PC-9 (cell line): ENCODE results near the gene MSI2. TPM values are rescaled to one million over a fixed set of nuclear protein-coding genes. Genes with fewer than 3 reads are reported as not detected.

Experiments
- BruUV-seq: library from RNA; stranded (reverse); fragments of 400-500 nt; replicated peaks from 2 replicates; lab custom pipeline; 2021; lab: Mats Ljungman, UMichigan
- CTCF ChIA-PET: fragments of 300-600 bp; sonication (Branson Sonifier 250); formaldehyde crosslinking; loops from one replicate; lab custom pipeline; 2022; ENCODE audit warnings: antibody characterized with exemption; lab: Charles Lee
- POLR2A ChIA-PET: fragments of 300-600 bp; sonication (Branson Sonifier 250); formaldehyde crosslinking; loops from one replicate; lab custom pipeline; 2022; ENCODE audit warnings: antibody characterized with exemption; ENCODE audit not compliant: unreplicated experiment; lab: Charles Lee
- DNase-seq, 2 experiments: peaks; one replicate each; pipeline versions ENCODE4 v3.0.0 to v3.0.0-alpha.2; 2015 to 2022; ENCODE audit warnings: mixed read lengths in 1 of 2
- H2AFZ ChIP-seq: fragments of 200-600 bp; sonication (generic); 2 replicates; pipeline ENCODE4 v1.8.1; 2017; ENCODE audit warnings: antibody characterized with exemption
- H3F3A ChIP-seq: fragments of 200-600 bp; sonication (generic); 2 replicates; pipeline ENCODE4 v1.8.1; 2017; ENCODE audit warnings: antibody characterized with exemption, mild to moderate bottlenecking, low read depth; ENCODE audit not compliant: insufficient read depth
- H3K27ac ChIP-seq: fragments of 200-600 bp; sonication (generic); 2 replicates; pipeline ENCODE4 v1.6.1; 2016; ENCODE audit warnings: mixed run types
- H3K27me3 ChIP-seq: fragments of 200-600 bp; sonication (generic); 2 replicates; pipeline ENCODE4 v1.6.1; 2016; ENCODE audit warnings: low read depth, mixed run types; ENCODE audit not compliant: insufficient read depth
- H3K36me3 ChIP-seq: fragments of 200-600 bp; sonication (generic); 2 replicates; pipeline ENCODE4 v1.6.1; 2016; ENCODE audit warnings: low read depth, mixed run types
- H3K4me1 ChIP-seq: fragments of 200-600 bp; sonication (generic); replicated peaks from 2 replicates; pipeline ENCODE4 v1.6.1; 2016; ENCODE audit warnings: mixed run types; ENCODE audit not compliant: insufficient read depth
- H3K4me2 ChIP-seq: fragments of 200-600 bp; sonication (generic); 2 replicates; pipeline ENCODE4 v1.6.1; 2017; ENCODE audit warnings: mixed run types
- H3K4me3 ChIP-seq: fragments of 200-600 bp; sonication (generic); 2 replicates; pipeline ENCODE4 v1.6.1; 2016; ENCODE audit warnings: mixed run types
- H3K79me2 ChIP-seq: fragments of 200-600 bp; sonication (generic); 2 replicates; pipeline ENCODE4 v1.6.1; 2017; ENCODE audit warnings: low read depth, mixed run types
- H3K9me2 ChIP-seq: fragments of 200-600 bp; sonication (generic); 2 replicates; pipeline ENCODE4 v1.8.1; 2017; ENCODE audit warnings: mild to moderate bottlenecking; ENCODE audit not compliant: insufficient read depth
- H3K9me3 ChIP-seq: fragments of 200-600 bp; sonication (generic); 2 replicates; pipeline ENCODE4 v1.8.1; 2016; ENCODE audit warnings: low read depth; ENCODE audit not compliant: insufficient read depth
- H4K20me1 ChIP-seq: fragments of 200-600 bp; sonication (generic); 2 replicates; pipeline ENCODE4 v1.8.1; 2017; ENCODE audit not compliant: insufficient read depth
- CTCF ChIP-seq: fragments of 200-600 bp; sonication (generic); conservative IDR thresholded peaks from 2 replicates; pipeline ENCODE4 v1.6.1; 2017; ENCODE audit warnings: mixed run types, antibody characterized with exemption, mild to moderate bottlenecking, moderate library complexity
- EZH2 ChIP-seq: fragments of 200-600 bp; sonication (generic); IDR thresholded peaks from 2 replicates; pipeline ENCODE4 v1.8.0; 2017; ENCODE audit warnings: antibody characterized with exemption, low read depth
- intact Hi-C: fragments of 100-400 bp; cut with micrococcal nuclease; formaldehyde crosslinking; loops from one replicate; pipeline ENCODE4 v1.10.0; 2022; ENCODE audit not compliant: unreplicated experiment
- total RNA-seq: library from RNA; stranded (reverse); gene quantifications from 2 replicates; pipeline ENCODE4 v1.2.3, GENCODE V29; 2021

MSI2 gene
- total RNA-seq, 1 experiment from 2014 or later = 15.7 TPM

- TF ChIP-seq EZH2 (no peak), CTCF (no peak)
- Histone ChIP-seq H3K27ac (no peak overlapping the region), H3K36me3 (no peaks in the 10 kb centered on the region), H2AFZ (no peak overlapping the region), H3K9me3 (no peaks in the 10 kb centered on the region), H3K4me2 (no peak overlapping the region), H4K20me1 (no peaks in the 10 kb centered on the region), H3K9me2 (no peaks in the 10 kb centered on the region), H3F3A (peaks cover 30% of the 10 kb centered on the region), H3K27me3 (0 out of 2 replicates have a peak, but pooled peaks cover 11% of the 10 kb centered on the region), H3K4me1 (peaks cover 33% of the 10 kb centered on the region), H3K4me3 (no peak overlapping the region), H3K79me2 (no peaks in the 10 kb centered on the region)
- ChIA-PET CTCF (no interaction called here), POLR2A (no interaction called here)
- intact Hi-C loops = no loop called here
- BruUV-seq = no TSS peak
- no peak for DNase-seq
Measured at GRCh38 chr17:57410169-57410568, 153.8 kb downstream of the MSI2 start.

- Histone ChIP-seq H3K4me3 (no peak overlapping the region), H3K79me2 (no peaks in the 10 kb centered on the region), H3K36me3 (no peaks in the 10 kb centered on the region), H3K27ac (no peak overlapping the region), H3K4me1 (peaks cover 16% of the 10 kb centered on the region), H3K27me3 (no peaks in the 10 kb centered on the region), H3F3A (peaks cover 14% of the 10 kb centered on the region), H3K9me2 (no peaks in the 10 kb centered on the region), H2AFZ (no peak overlapping the region), H4K20me1 (no peaks in the 10 kb centered on the region), H3K4me2 (no peak overlapping the region), H3K9me3 (no peaks in the 10 kb centered on the region)
- TF ChIP-seq EZH2 = no peak
- TF ChIP-seq CTCF = no peak
- CTCF ChIA-PET = no interaction called here
- POLR2A ChIA-PET = interaction anchor here (0.5 kb wide), 1 partner anchor 595 kb away, joined by 3 read pairs; no protein-coding TSS in a partner anchor
- BruUV-seq = no TSS peak
- DNase-seq = no peak
- intact Hi-C loops = no loop called here
Measured at GRCh38 chr17:57412520-57413096, 156.3 kb downstream of the MSI2 start.

GRCh38 chr17:57413848-57414651 is 157.7 kb downstream of the MSI2 start:
- CTCF ChIA-PET = no interaction called here
- no peaks in the 10 kb centered on the region for H3K9me2 ChIP-seq
- POLR2A ChIA-PET = no interaction called here
- BruUV-seq = no TSS peak
- H2AFZ ChIP-seq = no peak overlapping the region
- no peak overlapping the region for H3K4me3 ChIP-seq
- no peak overlapping the region for H3K27ac ChIP-seq
- H4K20me1 ChIP-seq = no peaks in the 10 kb centered on the region
- no peaks in the 10 kb centered on the region for H3K79me2 ChIP-seq
- no peak for DNase-seq
- no peaks in the 10 kb centered on the region for H3K27me3 ChIP-seq
- TF ChIP-seq CTCF (no peak), EZH2 (no peak)
- H3K4me2 ChIP-seq = no peak overlapping the region
- H3K9me3 ChIP-seq = no peaks in the 10 kb centered on the region
- no peaks in the 10 kb centered on the region for H3K36me3 ChIP-seq
- H3K4me1 ChIP-seq = peaks cover 4% of the 10 kb centered on the region
- peaks cover 4% of the 10 kb centered on the region; the same call in 1 of the 2 replicates for H3F3A ChIP-seq
- intact Hi-C loops = no loop called here
